Pons (tissue), 1 donor: ENCODE results near the gene IFRD2.
"Not testable (repeated sequence)": the region's sequence is repeated elsewhere in the genome, so short reads cannot be mapped to it uniquely, and the experiment has no call there.

Source experiments
- DNase-seq: peaks from one replicate; pipeline ENCODE4 v3.0.0-alpha.2; 2016; ENCODE audit warnings: low spot score

Gene IFRD2

DNA sequence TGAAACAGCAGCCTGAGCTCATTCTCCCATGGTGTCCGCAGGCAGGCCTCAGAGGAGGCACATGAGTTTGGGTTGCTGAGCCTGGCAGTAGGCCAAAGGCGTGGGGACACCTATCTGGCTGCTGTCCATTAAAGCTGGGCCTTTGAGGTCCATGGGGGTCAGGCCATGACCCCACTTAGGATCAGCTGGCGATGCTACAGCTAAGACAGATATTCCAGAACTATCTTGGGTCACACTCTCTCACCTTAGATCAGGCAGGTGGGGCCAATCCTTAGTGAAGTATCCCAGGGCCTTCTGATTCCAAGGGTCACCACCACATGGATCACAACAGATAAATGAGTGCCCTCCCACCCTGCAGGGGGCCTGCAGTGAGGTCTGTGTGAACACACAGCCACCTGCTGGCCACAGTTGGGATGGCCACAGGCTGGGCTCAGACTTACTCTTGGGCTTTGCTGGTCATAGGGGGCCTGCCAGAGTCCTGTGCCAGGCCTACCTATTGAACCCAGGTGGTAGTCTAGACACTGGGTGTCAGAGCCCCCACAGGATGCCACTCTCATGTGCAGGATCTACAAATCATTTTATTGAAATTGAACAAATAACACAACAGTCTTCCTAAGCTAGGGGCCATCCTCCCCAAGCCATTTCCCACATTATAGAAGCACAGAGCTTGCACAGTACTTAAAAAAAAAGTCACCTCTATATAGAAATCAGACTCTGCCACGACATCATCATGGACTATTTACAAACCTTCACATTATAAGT is 32.3 kb upstream of the IFRD2 start:
- DNase-seq: peak; percentile 77

DNA sequence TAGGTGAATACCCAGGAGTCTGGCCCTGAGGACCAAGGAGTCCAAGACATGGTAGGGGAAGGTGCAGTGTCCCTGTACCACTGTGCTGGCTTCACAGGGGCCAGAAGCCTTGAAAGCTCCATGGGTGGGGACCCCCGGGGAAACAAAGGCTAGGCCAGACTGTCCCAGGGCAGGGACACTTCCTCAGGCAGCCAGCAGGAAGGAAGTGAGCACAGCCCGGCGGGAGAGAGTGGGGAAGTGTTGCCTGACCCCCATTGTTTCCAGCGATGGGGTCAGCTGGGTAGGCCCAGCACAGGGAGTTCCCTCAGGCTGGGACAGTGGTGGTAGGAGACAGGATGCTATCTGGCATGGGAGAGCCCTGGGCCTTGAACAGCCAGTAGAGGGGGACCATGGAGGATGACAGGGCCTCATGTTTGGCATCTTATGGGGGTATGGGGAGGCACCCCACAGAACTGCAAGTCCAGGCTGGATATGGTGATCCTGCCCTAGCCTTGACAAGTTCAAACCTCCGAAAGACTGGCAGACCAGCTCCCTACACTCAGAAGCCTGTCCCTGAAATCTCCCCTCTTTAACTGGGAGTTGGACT is 31.5 kb upstream of the IFRD2 start:
- no peak for DNase-seq

DNA sequence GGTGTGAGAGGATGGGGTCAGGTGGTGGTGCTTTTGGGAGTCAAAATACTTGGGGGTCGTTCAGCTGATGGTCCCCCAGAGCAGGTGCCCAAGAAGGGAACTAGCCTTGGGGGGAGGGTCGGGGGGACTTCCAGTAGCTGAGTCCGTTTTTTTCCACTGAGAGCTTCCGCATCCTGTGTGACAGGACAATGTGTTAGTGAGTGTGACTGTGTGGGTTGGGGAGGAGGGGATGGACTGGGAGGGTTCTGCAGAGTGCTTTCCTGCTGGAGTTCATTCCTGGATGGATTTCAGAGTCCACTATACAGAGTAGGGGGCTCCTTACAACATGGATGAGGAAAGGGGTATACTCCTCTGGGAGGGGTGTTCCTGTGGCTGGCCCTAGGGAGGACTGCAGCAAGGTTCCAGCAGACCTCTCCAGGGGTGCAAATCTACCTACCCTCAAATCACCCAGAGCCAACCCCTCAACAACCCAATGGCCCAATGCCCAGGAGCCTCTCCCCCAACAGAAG is 30.9 kb upstream of the IFRD2 start:
- no peak for DNase-seq

DNA sequence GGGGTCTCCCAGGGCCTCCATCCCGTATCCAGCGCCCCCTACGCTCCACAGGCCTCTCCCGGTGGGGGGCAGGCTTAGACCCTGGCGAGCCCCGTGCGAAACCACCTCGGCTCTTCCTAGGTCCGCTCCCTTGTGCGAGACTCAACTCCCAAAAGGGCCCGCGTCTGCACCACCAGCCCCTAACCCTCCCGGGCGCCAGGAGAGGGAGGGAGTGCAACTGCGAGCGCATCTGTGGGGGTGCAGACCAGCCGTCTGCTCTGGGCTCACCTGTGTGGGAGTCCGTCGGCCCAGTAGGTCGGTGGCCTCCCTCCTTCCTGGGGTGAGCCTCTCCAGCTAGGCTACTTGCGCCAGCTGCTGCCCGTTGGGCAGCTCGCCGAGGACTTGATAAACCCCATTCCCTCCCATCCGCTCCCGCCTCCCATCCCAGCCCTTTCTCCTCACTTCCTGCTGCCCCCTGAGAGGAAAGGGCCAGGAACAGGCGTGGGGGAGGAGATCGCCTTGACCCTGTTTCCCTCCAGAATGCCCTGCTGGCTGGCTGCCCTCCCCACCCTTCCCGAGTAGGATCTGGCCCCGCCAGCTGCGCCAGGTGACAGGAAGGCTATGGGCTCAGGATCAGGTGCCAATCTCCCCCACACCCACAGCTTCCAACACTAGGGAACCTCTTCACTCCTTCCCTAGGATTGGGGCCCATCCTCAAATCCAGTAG is 30.3 kb upstream of the IFRD2 start, which contains the start of gene HYAL2:
TSS of gene HYAL2 (minus strand) at position 360 of the 706 bp plus-strand sequence. CDS start 2,256 bp downstream, outside the sequence.
- no peak for DNase-seq

DNA sequence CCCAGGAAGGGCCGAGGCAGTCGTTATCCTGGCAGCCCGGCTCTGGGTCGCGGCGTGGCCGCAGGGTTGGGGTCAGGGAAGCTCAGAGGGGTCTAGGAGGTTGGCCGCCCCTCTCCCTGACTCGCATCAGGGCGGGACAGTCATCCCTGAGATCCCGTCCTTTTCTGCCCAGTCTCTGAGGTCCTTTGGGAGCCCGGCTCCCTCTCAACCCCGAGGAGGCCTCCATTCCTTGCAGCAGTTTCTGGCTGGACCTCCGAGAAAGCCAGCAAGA is 29.8 kb upstream of the IFRD2 start:
- DNase-seq: no peak

DNA sequence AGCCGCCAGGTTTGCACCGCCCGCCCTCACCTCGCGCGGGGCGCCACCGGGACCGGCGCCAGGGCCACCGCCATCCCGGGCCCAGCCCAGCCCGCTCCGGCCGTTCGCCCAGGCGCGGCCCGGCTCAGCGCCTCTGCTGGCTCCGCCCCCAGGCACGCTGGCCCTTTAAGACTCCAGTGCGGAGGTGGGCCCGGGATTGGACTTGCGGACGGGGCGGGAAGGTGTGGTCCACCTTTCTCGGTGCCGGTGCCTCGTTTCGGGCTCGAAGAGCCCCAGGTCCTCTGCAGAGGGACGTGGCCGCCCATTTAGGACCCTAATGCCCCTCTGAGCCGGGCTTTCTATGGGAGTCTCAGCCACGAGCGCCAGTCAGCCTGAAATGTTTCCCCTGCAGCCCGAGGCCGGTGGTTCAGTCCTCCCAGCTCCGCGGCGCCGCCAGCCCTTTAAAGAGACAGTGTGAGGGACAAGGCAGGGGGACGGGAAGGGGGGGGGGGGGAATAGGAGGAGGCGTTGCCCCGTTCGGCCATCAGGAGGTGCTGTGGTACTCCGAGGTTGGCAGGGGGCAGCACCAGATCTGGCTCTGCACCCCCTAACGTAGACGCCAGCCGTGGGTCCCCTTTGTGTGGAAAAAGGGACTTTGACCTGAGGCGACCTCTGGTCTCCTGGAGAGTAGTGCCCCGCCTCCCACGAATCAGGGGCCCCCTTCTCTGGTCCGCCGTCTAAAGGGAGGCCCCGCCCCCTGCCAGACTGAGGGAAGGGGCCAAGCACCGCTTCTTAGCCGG is 29.3 kb upstream of the IFRD2 start:
- peak; percentile 82 for DNase-seq

DNA sequence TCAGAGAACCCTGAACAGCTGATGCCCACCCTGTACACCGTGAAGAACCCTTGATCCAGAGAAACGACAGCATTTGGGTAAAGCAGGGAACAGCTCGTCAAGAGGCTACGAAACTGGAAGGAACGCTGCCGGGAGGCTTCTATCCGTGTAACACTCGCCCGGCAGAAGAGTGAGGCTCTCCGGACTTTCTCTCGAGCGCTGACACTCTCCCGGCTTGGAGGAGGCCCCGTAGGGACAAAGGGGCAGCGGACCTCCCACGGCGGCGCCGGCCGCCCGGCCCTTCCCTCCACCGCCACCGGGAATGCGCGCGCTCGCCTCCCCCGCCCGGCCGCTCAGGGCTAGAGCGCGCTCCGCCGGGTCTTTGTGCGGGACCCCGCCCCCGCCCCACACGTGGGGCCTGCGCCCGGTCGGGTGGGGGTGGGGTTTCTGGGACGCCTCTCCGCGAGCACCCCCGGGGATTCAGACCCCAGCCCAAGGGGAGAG is 28.7 kb upstream of the IFRD2 start:
- peak; percentile 74 for DNase-seq

DNA sequence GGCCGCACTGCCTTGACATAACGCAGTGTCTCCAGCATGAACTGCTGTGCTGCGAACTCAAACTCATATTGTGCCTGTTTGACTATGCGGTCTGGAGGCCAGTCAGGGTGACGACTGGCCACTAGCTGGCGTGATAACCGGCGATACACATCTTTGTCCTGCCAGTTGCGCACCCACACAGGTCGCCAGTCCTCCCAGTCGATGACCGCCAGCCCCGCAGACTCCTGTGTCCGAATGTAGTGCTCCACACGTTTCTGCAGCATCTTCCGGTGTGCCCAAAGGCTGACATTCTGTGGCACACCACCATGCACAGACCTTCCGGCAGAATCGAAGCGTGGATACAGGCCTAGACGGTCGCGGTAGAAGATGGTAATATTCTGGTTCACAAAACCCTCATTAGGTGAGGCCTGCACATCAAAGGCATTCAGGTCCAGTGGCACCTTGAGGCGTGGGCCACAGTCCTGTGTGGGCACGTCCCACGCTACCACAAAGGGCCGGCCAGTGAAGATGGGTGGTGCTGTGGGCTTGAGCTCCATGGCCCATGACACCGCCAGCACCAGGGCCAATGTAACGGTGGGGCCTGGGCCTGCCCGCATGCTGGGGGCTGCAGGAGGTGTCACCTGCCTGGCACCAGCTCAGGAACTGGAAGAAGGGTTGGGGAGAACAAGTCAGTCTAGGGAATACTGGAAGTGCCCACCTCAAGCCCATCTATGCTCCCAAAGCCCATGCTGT is 27.8 kb upstream of the IFRD2 start:
- no peak for DNase-seq

DNA sequence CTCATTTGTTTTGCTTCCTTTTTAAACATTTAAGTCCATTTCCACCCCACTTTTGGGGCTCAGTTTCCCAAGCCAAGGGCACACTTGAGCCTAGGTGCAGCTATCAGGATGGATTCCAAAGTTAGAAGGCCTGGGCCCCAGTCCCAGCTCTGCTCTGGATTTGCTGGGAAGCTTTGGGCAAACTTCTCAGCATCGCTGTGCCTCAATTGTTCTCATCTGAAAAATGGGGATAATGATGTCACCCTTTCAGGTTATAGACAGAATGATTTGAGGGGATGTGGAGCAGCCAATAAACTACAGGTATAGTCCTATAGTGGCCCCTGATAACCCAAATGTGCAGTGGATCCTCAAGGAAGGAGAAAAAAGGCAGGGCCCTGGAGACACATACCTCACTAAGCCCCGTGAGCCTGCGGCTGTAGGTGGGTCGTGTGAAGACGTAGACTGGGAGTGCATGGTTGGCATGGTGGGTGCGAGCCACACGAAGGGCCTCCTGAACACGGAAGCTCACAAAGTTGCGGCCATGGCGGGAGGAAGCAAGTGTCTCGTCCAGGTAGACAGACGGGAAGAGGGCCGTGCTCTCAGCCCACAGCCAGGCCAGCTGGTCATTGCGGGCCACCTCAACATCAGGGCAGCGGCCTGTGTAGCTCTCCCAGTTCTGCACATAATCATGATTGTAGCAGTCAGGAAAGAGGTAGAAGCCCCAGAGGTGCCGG is 27.1 kb upstream of the IFRD2 start:
- no peak for DNase-seq

DNA sequence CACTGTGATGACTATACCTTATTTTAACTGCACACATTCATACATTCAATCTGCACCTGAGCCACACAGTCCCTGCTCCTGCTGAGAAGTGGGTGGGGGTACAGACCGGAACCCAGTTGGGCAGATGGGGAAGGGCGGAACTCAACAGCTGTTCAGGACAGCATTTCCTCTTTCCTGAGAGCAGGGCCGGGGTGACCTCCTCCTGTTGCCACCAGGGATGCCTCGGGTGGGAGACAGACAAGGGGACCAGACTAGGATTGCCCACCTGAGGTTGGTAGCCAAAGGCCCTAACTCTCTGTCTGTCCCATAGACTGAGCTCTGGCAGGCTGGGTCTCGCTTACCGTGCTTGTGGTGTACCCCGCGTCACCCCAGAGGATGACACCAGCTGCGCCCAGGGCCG is 26.4 kb upstream of the IFRD2 start:
- no peak for DNase-seq

DNA sequence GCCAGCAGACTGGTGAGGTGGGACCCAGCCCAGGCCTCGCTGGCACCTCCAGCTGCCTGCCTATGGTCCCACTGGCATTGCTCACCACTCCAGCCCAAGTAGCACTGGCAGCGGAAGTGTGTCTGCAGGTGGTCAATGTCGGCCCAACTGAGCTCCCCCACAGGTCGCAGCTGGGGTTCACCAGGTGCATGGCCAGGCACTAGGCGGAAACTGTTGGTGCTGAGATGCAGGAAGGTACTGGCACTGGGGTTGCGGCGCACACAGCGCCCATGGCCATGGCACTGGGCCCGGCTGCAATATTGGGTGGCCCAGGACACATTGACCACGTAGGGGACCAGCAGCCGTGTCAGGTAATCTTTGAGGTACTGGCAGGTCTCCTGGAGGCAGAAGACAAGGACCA is 25.9 kb upstream of the IFRD2 start:
- no peak for DNase-seq

DNA sequence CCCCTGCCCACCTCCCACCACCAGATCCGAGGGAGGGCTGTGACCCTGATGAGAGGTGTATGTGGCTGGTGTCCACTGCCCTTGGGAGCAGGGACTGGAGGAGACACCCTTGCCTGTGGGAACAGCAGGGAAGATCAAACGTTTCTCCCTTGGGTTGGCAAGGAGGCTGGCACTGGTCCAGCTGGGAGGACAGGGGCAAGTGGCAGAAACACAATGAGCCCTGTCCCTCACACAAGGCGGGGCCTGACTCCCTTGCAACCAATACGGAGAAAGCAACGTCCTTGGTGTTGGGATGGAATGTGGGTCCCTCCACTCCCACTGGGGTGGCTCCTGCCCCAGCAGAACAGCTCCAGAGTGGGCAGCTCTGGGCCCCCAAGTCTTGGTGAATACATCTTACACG is 25.1 kb upstream of the IFRD2 start:
- DNase-seq: no peak

DNA sequence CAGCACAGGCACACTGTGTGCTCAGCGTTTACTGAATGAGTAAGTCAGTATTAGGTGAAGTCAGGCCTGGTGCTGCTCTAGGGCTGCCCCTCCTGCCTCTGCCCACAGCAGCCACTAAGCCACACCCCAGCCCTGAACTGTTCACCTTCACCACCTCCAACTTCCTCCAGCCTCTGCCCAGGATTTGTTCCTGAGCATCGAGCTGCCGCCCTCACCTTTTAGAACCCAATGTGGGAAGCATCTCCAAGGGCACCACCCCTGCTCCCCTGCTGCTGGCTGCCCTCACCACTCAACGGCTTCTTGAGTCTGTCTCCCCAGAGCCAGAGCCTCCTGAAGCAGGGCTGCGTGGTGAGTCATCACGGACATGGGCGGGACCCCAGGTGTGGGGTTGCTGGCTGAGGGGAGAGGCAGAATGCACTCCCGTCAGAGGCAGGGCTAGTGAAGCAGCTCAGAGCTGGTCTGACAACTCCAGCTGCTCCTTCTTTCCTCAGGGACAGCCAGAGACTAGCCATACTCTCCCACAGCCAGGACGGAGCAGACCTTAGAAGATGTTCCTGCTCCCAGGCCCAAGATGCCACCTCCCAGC is 24.5 kb upstream of the IFRD2 start:
- DNase-seq: no peak

DNA sequence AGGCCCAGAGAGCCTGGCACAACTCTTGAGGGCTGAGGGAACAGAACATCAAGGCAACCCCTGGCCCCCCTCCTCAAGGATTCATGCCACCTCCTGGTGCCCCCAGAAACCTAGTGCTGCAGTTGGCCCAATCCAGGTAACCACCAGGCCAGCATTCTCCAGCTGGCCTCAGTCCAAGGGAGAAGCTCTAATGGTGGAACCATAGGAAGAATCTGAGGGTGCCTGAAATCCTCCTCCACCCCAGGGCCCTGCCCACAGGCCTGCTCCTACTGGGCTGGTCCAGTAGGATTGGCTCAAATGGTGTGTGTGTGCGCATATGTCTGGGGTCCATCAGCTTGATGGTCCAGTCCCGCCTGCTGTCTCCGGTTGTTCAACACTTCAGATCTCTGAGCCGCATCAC is 22.6 kb upstream of the IFRD2 start:
- DNase-seq: no peak

DNA sequence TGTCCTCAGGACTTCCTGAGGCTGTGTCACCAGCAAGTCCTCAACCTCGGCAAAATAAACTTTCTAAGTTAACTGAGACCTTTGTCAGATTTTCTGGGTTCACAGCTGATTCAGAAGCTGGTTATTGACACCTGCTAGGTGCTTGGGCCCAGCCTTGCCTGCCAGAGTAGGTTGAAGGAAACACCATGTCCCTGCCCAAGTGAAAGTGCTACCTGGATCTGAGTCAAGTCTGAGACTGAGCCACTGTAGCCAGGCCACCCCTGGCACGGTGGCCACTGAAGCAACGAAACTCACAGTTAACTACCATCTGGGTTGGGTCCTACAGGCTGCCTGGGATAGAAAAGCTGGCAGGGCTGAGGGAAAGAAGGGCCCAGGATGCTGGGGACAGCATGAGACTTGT is 22.1 kb upstream of the IFRD2 start:
- DNase-seq: no peak

DNA sequence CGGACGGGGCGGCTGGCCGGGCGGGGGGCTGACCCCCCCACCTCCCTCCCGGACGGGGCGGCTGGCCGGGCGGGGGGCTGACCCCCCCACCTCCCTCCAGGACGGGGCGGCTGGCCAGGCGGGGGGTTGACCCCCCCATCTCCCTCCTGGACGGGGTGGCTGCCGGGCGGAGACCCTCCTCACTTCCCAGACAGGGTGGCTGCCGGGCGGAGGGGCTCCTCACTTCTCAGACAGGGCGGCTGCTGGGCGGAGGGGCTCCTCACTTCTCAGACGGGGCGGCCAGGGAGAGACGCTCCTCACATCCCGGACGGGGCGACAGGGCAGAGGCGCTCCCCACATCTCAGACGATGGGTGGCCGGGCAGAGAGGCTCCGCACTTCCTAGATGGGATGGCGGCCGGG is 19.8 kb upstream of the IFRD2 start:
- not testable (repeated sequence) for DNase-seq

DNA sequence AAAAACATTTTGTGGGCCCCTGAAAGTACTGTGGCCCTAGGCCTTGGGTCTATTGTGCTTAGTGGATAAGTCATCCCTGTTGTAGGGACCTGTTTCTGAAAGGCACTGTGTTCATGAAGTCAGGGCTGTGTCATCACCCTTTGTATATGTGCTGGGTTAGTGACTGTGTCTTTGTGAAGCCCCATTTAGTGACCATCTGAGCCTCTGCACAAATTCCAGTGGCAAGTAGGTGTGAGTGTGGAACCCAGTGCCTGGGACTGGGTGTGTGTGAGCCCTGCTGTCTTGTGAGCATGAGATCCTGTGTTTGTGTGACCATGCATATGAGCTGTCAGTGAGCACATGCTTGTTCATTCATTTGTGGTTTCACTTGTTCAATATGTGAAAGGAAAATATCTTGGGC is 12.4 kb upstream of the IFRD2 start:
- DNase-seq: no peak

DNA sequence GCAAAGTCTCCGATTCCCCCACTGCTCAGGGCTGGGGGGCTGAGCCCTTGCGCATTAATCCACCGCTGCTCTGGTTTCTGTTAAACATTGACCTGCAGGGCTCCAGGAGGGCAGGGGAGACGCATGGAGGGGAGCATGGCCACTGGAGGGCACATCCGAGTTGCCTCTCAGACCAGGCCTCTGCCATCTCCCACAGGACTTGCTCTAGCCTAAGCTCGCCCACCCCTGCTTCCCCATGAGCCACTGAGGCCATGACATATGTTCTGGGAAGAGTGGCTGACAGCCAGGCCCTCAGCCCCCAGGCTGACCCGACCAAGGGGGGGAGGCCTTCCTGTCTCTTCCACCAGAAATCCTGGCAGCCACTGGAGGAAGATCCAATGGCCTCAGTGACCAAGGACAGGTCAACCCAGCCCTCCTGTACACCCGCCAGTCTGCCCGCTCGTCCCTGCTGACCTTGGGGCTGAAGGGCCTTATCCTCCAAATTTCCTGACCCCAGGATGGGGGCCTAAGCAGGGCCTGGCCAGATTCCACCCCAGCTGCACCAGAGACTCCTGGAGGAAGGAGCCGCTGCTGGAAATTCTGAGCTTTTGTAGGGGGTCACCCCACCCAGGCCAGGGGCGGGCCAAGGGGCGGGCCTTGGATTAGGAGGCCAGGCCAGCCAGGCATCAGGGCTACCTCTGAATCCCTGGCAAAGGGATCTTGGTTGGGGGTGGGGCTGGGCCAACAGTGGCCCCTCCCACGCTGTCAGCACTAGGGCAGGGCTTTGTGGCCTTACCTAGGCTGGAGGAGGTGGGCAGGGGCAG is 11.0 kb upstream of the IFRD2 start, which contains the start of gene HYAL1:
TSS of gene HYAL1 (minus strand) at position 562 of the 803 bp plus-strand sequence. CDS start 618 bp downstream, outside the sequence.
- no peak for DNase-seq
